Measurements from ENCODE around the gene CAMTA1. TPM values are rescaled to one million over a fixed set of nuclear protein-coding genes. Genes with fewer than 3 reads are reported as not detected.

The CAMTA1 gene
- total and polyA plus RNA-seq, 4 donors = 18.0 to 93.5 (median 35.8) TPM

GRCh38 chr1:6795203-6795602 lies 9.9 kb downstream of the CAMTA1 start (continued):
- no peak for TF ChIP-seq REST (IDR thresholded peaks at IDR 0.05)

GRCh38 chr1:6795661-6796060 lies 10.4 kb downstream of the CAMTA1 start:
- no peak for TF ChIP-seq EGR1 (IDR thresholded peaks at IDR 0.05; ENCODE audit: low read depth in 2 of 2)
- no peak for TF ChIP-seq FOXA2 (IDR thresholded peaks at IDR 0.05)
- no peak for TF ChIP-seq GABPA (IDR thresholded peaks at IDR 0.05 in 1 of 2, conservative IDR thresholded peaks at IDR 0.05 in 1 of 2)
- TF ChIP-seq ZBTB33 (IDR thresholded peaks at IDR 0.05) = no peak
- no peak for TF ChIP-seq REST (IDR thresholded peaks at IDR 0.05)
- no peak for TF ChIP-seq YY1 (IDR thresholded peaks at IDR 0.05)
- no peak for TF ChIP-seq HNF4G (IDR thresholded peaks at IDR 0.05)
- no peak for TF ChIP-seq SP1 (IDR thresholded peaks at IDR 0.05)
- no peak for TF ChIP-seq HNF4A (conservative IDR thresholded peaks at IDR 0.05)
- Histone ChIP-seq H3K36me3 (ENCODE audit: control insufficient read depth in 4 of 4, insufficient read depth in 3 of 4, low read depth in 1 of 4, low read length in 3 of 4) (no peaks in the 10 kb centered on the region), H3K4me3 (ENCODE audit: low read depth in 1 of 3, low read length in 3 of 3) (no peak overlapping the region), H3K4me1 (ENCODE audit: control insufficient read depth in 4 of 4, insufficient read depth in 4 of 4, low read length in 3 of 4) (peaks cover 1 to 3% (median 2%) of the 10 kb centered on the region in 4 donors), H3K9ac (ENCODE audit: low read depth in 1 of 2, low read length in 2 of 2) (no peak overlapping the region), H3K27me3 (ENCODE audit: control insufficient read depth in 4 of 4, insufficient read depth in 4 of 4, low read length in 3 of 4) (no peaks in the 10 kb centered on the region), H3K9me3 (ENCODE audit: control insufficient read depth in 4 of 4, low read length in 3 of 4) (no peaks in the 10 kb centered on the region), H3K27ac (ENCODE audit: low read depth in 1 of 2, low read length in 2 of 2) (no peak overlapping the region)
- DNase-seq (ENCODE audit: low spot score) = no peak
- 61% methylated on average over 2 of the region's 2 CpGs for WGBS

- WGBS = 89% methylated on average over 9 of the region's 9 CpGs
- Histone ChIP-seq H3K9ac (ENCODE audit: low read depth in 1 of 2, low read length in 2 of 2) (no peak overlapping the region), H3K4me3 (ENCODE audit: low read depth in 1 of 3, low read length in 3 of 3) (no peak overlapping the region), H3K27me3 (ENCODE audit: control insufficient read depth in 4 of 4, insufficient read depth in 4 of 4, low read length in 3 of 4) (no peaks in the 10 kb centered on the region), H3K27ac (ENCODE audit: low read depth in 1 of 2, low read length in 2 of 2) (no peak overlapping the region), H3K9me3 (ENCODE audit: control insufficient read depth in 4 of 4, low read length in 3 of 4) (no peaks in the 10 kb centered on the region), H3K36me3 (ENCODE audit: control insufficient read depth in 4 of 4, insufficient read depth in 3 of 4, low read depth in 1 of 4, low read length in 3 of 4) (no peaks in the 10 kb centered on the region), H3K4me1 (ENCODE audit: control insufficient read depth in 4 of 4, insufficient read depth in 4 of 4, low read length in 3 of 4) (peaks cover 2 to 8% (median 5%) of the 10 kb centered on the region in 4 donors)
- DNase-seq (ENCODE audit: low spot score) = no peak
- no peak for TF ChIP-seq RXRA (IDR thresholded peaks at IDR 0.05)
- no peak for TF ChIP-seq ZBTB33 (IDR thresholded peaks at IDR 0.05)
- no peak for TF ChIP-seq YY1 (IDR thresholded peaks at IDR 0.05)
- no peak for TF ChIP-seq REST (IDR thresholded peaks at IDR 0.05)
- TF ChIP-seq HNF4G (IDR thresholded peaks at IDR 0.05) = no peak
- no peak for TF ChIP-seq NR2F2 (IDR thresholded peaks at IDR 0.05)
- no peak for TF ChIP-seq FOXA1 (IDR thresholded peaks at IDR 0.05)
- TF ChIP-seq TAF1 (conservative IDR thresholded peaks at IDR 0.05) = no peak
- TF ChIP-seq FOXA2 (IDR thresholded peaks at IDR 0.05) = no peak
- no peak for TF ChIP-seq ATF3 (IDR thresholded peaks at IDR 0.05)
Observed at GRCh38 chr1:6796095-6796494, 10.8 kb downstream of the CAMTA1 start.

Measured in liver (tissue), 9 donors.